GM21737 (cell line): ENCODE measurements around the gene DHH.

Source experiments
- ATAC-seq: cut with Tn5 transposase; IDR thresholded peaks from one replicate; pipeline ENCODE4 v1.9.1; 2021; ENCODE audit warnings: mild to moderate bottlenecking, moderate library complexity; ENCODE audit not compliant: unreplicated experiment

DHH gene

GRCh38 chr12:49051777-49052438 is 42.7 kb downstream of the DHH start:
- no peak for ATAC-seq

GRCh38 chr12:49051373-49051764 is 43.2 kb downstream of the DHH start:
- no peak for ATAC-seq

DNA sequence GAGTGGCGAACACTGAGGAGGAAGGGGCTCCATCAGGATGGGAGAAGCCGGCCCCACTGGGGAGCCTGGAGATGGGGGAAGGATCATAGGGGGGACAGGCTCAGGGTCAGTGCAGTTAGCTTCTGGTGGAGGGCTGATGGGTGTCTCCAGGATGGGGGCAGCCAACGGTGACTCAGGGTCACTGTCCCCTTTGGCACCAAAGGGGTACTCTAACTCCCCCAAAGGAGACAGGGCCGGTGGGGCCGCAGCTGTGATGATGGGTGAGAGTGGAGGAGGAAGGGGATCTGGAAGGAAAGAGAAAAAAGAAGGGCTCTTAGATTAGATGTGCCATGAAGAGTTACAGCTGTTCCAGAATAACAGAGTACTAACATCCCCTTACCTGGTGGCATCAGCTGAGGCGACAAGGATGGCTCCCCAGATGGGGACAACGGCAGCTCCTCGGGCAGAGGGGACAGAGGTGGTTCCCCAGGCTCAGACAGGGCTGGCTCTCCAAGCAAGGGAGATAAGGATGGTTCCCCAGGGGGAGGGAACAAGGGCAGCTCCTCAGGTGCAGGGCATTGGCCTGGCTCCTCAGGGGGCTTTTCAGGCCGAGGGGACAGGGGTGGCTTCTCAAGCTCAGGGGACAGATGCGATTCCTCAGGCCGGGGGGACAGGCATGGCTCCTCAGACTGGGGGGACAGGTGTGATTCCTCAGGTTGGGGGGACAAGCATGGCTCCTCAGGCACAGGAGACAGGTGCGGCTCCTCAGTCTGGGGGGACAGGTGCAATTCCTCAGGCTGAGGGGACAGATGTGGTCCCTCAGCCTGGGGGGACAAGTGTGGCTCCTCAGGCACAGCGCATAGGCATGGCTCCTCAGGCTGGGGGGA is 43.9 kb downstream of the DHH start:
- ATAC-seq = no peak

- ATAC-seq = no peak
These were observed 44.9 kb downstream of the DHH start for GRCh38 chr12:49049566-49050224.

DNA sequence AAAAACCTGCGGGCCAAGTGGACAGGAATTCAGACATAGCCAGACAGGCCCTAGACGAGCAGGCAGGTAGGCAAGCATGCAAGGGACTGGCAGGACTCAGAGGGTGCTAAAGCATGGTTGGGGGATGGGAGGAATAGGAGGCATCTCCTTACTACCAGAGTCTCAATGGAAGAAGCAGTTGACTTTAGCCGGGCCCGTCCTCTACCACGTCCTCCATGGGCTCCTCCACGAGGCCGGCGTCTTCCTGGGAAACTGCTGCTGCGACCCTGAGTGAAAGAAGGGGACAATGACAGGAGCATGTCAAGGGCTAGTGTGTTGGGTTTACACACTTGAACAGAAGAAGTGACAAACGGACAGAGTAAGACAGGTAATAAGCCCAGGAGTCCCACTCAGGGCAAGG is 45.6 kb downstream of the DHH start:
- ATAC-seq = no peak

- no peak for ATAC-seq
These were observed 48.3 kb downstream of the DHH start for GRCh38 chr12:49046129-49046895.

GRCh38 chr12:49044660-49045059 is 49.9 kb downstream of the DHH start:
- no peak for ATAC-seq

- ATAC-seq = no peak
These were observed 50.7 kb downstream of the DHH start for GRCh38 chr12:49043856-49044258.

GRCh38 chr12:49043241-49043640 is 51.4 kb downstream of the DHH start:
- no peak for ATAC-seq

DNA sequence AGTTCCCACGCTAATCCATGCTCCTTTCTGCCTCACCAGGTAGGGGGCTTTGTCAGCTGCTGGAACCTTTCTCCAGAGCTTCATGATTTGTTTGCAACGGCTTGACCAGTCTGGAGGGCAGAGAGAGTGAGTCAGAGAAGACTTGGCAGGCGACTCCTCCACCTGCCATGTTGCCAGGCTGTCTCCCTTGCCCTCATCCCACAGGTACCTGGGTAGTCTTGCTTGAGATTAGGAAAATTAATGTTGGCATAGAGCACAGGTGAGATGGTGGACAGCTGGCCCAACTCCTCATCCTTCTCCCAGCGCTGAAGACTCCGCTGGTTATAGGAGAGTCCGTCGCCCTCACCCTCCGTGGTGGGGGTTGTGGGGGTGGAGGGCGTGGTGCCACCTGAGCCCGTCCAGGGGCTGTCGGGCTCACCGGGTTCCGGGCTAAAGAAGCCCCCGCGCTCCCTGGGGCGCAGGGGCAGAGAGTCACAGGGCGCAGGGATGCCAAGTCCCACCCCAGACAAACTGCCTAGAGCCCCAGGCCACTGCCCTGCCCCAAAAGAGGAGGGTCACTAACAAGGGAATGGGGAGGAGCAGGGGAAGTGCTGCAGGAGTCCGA is 52.6 kb downstream of the DHH start:
- ATAC-seq = no peak

DNA sequence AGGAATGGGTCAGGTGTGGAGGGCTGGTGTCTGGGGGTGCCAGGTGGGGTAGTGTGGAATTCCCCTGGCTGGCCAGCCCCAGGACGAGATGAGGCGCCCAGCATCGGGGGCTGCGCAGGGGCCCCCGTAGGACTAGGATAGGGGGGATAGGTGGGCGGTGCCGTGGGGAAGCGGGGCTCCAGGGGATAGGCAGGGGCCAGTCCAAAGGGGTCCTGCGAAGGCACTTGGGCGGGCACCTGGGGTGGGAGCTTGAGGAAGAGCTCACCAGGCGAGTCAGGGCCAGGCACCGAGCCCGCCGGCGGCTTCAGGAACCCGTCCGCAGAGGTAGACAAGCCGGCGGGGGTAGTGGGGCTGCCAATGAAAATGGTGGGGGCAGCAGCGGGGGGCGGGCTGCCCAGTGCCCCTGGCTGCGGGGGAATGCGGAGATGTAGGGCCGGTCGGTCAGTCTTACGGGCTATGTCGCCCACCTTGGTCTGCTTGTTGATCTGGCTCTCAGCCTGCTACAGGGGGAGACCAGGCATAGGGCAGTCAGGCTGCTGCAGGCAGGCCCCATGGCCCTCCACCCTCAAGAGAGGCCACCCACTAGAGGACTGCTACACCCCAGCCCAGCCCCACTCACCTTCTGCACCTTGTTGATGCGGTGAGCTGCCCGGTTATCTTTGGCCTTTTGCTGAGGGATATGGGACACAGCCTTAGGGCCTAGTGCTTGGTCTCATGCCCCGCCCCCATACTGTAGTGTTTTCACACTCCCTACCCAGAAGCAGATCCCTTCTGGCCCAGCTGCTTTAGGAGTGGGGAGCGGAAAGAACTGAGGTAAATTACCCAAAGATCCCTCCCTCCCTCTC is 53.3 kb downstream of the DHH start:
- ATAC-seq = no peak

DNA sequence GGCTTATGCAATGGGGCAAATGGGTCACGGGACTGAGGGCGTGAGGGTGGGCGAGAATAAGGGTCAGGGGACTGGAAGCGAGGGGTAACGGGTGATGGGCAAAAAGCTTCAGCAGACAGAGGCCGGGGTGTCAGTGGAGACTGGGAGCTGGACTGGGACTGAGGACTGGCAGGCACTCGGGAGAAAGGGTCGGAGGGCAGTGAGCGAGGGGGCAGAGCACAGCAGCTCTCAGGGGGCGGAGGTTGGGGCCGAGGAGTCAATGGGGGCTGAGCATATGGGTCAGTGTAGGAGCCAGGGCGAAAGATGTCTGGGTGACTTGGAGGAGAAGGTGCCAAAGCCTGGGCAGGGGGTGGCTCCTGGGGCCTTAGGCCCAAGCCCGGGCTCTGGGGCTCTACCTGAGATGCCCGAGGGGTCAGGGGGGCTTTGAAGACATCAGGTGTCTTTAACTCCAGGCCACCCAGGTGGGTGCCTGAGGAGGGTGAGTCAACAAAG is 54.2 kb downstream of the DHH start:
- ATAC-seq = no peak

- no peak for ATAC-seq
These were observed 54.9 kb downstream of the DHH start for GRCh38 chr12:49039421-49040363.

DNA sequence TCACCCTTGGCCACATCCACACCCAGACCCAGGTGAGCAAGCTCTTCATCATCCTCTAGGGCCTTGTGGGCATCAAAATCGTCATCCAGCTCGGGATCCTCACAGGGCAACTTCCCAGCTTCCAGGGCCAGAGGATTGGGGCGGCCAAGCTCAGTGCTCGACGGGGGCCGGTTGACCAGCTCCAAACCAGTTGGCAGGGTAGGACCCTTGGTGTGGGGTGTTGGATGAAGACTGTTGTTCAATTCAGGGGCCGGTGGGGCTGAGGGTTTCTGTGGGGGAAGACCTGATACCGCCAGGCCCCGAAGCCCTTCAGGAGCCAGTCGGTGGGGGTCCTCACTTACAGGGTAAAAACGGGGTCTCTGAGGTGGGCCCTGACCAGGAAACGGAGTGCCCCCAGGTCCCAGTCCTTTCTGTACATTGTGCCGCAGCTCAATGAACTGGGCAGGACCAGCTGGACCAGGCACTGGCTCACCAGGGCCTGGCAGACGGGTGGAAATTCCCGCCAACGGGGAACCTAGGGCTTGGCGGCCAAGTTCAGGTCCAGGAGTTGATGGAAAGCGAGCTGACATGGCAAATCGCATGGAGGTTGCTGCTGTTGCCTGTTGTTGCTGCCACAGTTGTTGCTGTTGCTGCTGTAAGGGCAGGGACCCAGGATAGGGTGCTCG is 56.2 kb downstream of the DHH start:
- ATAC-seq = no peak

GRCh38 chr12:49037947-49038237 is 56.7 kb downstream of the DHH start:
- no peak for ATAC-seq

DNA sequence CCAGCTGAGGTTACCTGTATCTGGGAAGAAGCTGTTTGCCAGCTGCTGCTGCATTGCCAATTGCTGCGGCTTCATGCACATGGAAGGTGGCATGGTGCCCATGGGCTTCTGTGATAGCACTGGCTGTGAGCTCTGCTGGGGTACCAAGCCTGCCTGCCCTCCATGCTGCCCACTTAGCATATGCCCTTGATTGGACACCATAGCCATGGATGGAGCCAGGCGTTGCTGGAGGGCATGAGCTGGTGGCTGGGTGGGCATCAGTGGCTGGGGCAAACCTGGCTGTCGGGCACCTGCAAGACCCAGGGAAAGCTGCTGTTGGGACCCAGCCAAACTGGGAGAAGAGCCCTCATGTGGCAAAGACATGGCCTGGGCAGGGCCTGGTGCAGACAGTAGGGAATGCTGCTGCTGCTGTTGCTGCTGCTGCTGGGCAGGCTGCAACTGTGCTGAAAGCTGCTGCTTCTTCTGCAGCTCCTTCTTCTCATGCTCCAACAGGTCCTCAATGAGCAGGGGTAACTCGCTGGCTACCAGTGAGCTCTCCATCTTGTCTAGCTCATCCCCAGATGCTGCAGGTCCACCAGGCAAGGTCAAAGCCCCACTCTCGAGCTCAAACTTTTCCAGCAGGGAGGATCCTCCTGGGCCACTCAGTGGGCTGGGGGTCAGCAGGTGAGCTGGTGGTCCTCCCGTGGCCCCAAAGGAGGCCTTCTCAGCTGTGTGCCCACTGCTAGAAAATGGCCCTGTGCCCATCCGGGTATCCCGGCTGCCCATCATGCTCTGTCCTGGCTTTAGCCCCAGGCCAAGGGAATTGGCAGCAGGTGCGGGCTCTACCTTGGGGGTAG is 57.3 kb downstream of the DHH start:
- ATAC-seq = no peak
